Smooth muscle cell (in vitro differentiated cells): ENCODE results near the gene ACSF3. TPM values are rescaled to one million over a fixed set of nuclear protein-coding genes. Genes with fewer than 3 reads are reported as not detected.
A peak's percentile ranks its signal among the peaks of the same experiment; 100 is the strongest.
"Not testable (repeated sequence)": the region's sequence is repeated elsewhere in the genome, so short reads cannot be mapped to it uniquely, and the experiment has no call there.

ENCODE experiments used
- DNase-seq: peaks from one replicate; lab custom pipeline; 2025; ENCODE audit not compliant: unreplicated experiment; lab: John Stamatoyannopoulos, UW
- H2AFZ ChIP-seq: fragments of 200-600 bp; sonication (generic); 2 replicates; pipeline ENCODE4 v1.6.0; 2016; ENCODE audit warnings: antibody characterized with exemption, low read depth, mild to moderate bottlenecking
- H3F3A ChIP-seq: fragments of 200-600 bp; sonication (generic); 2 replicates; pipeline ENCODE4 v1.6.0; 2017; ENCODE audit warnings: antibody characterized with exemption, low read depth
- H3K27ac ChIP-seq: fragments of 200-600 bp; sonication (generic); 2 replicates; pipeline ENCODE4 v1.5.1; 2016; ENCODE audit warnings: low read depth, mild to moderate bottlenecking
- H3K27me3 ChIP-seq: fragments of 200-600 bp; sonication (generic); 2 replicates; pipeline ENCODE4 v1.6.1; 2016; ENCODE audit warnings: low read depth, mild to moderate bottlenecking
- H3K36me3 ChIP-seq: fragments of 200-600 bp; sonication (generic); 2 replicates; pipeline ENCODE4 v1.5.1; 2016; ENCODE audit warnings: low read depth
- H3K4me1 ChIP-seq: fragments of 200-600 bp; sonication (generic); 2 replicates; pipeline ENCODE4 v1.5.1; 2016; ENCODE audit warnings: low read depth
- H3K4me2 ChIP-seq: fragments of 200-600 bp; sonication (generic); 2 replicates; pipeline ENCODE4 v1.6.0; 2016; ENCODE audit warnings: mild to moderate bottlenecking
- H3K4me3 ChIP-seq: fragments of 200-600 bp; sonication (generic); 2 replicates; pipeline ENCODE4 v1.5.1; 2016; ENCODE audit warnings: mild to moderate bottlenecking
- H3K79me2 ChIP-seq: fragments of 200-600 bp; sonication (generic); 2 replicates; pipeline ENCODE4 v1.6.0; 2016; ENCODE audit warnings: low read depth, mild to moderate bottlenecking
- H3K9ac ChIP-seq: fragments of 200-600 bp; sonication (generic); 2 replicates; pipeline ENCODE4 v1.6.0; 2016; ENCODE audit warnings: low read depth
- H3K9me3 ChIP-seq: fragments of 200-600 bp; sonication (generic); replicated peaks from 2 replicates; pipeline ENCODE4 v1.5.1; 2016; ENCODE audit warnings: low read depth
- H4K20me1 ChIP-seq: fragments of 200-600 bp; sonication (generic); 2 replicates; pipeline ENCODE4 v1.6.0; 2016; ENCODE audit warnings: low read depth
- CTCF ChIP-seq: fragments of 200-600 bp; sonication (generic); IDR thresholded peaks from 2 replicates; pipeline ENCODE4 v1.5.1; 2017; ENCODE audit warnings: borderline replicate concordance, mild to moderate bottlenecking, antibody characterized with exemption; ENCODE audit not compliant: insufficient read depth, poor library complexity, severe bottlenecking
- WGBS: methylation state at CpG from one replicate; pipeline ENCODE4 v1.1.7; 2016; ENCODE audit warnings: low lambda C conversion rate; 5-methylcytosine and 5-hydroxymethylcytosine counted together
- polyA plus RNA-seq: library from polyadenylated mRNA; unstranded; fragments of >200 nt; fragmentation: Nextera tagmentation; extraction: Ambion mirVana; gene quantifications from 2 replicates; pipeline ENCODE4 v1.2.1, GENCODE V29; 2016
- total RNA-seq: library from RNA; depleted of rRNA; stranded (reverse); fragments of >200 nt; gene quantifications from 2 replicates; pipeline ENCODE4 v1.2.3, GENCODE V29; 2014

Gene ACSF3
- total and polyA plus RNA-seq, 2 experiments from 2014 or later: 13.6 to 15.1 TPM

- no peaks in the 10 kb centered on the region for H3K36me3 ChIP-seq
- H3F3A ChIP-seq: no peaks in the 10 kb centered on the region
- no peak overlapping the region for H2AFZ ChIP-seq
- H3K4me1 ChIP-seq: no peaks in the 10 kb centered on the region
- no peak for DNase-seq
- H3K79me2 ChIP-seq: no peaks in the 10 kb centered on the region
- H3K4me3 ChIP-seq: no peak overlapping the region
- H3K27ac ChIP-seq: no peak overlapping the region
- H3K27me3 ChIP-seq: peaks cover 5% of the 10 kb centered on the region
- WGBS: 92% methylated on average over 17 of the region's 20 CpGs
- no peak overlapping the region for H3K9ac ChIP-seq
- no peaks in the 10 kb centered on the region for H4K20me1 ChIP-seq
- no peak overlapping the region for H3K4me2 ChIP-seq
- no peaks in the 10 kb centered on the region for H3K9me3 ChIP-seq
- no peak for TF ChIP-seq CTCF
These were observed 71.4 kb downstream of the ACSF3 start for GRCh38 chr16:89164847-89165680.

GRCh38 chr16:89165681-89165979 lies 72.0 kb downstream of the ACSF3 start:
- not testable (repeated sequence) for H3K79me2 ChIP-seq, H3K27ac ChIP-seq, H4K20me1 ChIP-seq, H3K4me3 ChIP-seq, H3F3A ChIP-seq, DNase-seq, H2AFZ ChIP-seq, H3K9ac ChIP-seq, H3K9me3 ChIP-seq, H3K36me3 ChIP-seq, H3K4me2 ChIP-seq, H3K4me1 ChIP-seq
- peaks cover 11% of the 10 kb centered on the region for H3K27me3 ChIP-seq
- WGBS: 55% methylated on average over 10 of the region's 10 CpGs

DNA sequence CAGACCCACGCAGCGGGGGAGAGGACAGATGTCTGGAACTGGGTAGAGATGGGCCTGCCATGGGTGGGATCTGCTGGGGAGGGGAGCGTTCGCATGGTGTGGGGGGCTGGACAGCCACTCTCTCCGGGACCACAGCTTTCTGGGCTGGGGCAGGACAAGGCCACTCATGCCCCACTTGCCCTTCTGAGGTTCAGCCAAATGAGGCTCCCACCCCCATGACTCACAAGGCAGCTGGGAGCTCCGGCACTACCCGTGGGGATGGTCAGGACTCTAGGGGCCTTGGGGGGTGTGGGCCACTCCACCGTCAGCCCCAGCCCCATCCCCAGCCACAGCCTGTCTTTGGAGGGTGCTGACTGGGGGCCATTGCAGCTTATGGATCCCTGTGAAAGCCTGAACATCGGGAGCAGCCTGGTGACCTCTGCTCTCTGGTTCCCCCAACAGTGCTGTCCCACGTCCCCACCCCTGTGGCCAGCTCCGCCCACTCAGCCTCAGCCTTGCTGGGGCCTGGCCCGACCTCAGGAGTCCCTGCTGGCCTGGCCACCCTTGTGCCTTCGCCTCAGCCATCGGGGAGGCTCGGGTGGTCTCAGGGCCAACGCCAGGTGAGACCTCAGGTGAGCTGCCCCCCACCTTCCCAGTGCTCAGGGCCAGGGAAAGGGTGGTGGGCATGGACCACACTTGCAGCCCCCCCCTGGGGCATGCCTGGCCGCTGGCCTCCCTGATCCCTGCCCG lies 73.2 kb downstream of the ACSF3 start:
- Histone ChIP-seq H3K9ac (no peak overlapping the region), H3F3A (no peaks in the 10 kb centered on the region)
- WGBS: 74% methylated on average over 18 of the region's 18 CpGs

More for the DNA sequence above, 73.2 kb downstream of the ACSF3 start:
- DNase-seq: no peak
- Histone ChIP-seq H3K4me2 (peak overlapping the region; percentile 79), H3K27ac (no peak overlapping the region), H3K4me3 (no peak overlapping the region), H4K20me1 (no peaks in the 10 kb centered on the region), H3K4me1 (no peaks in the 10 kb centered on the region), H3K79me2 (no peaks in the 10 kb centered on the region), H2AFZ (no peak overlapping the region), H3K27me3 (peaks cover 18% of the 10 kb centered on the region), H3K9me3 (no peaks in the 10 kb centered on the region), H3K36me3 (no peaks in the 10 kb centered on the region)
- no peak for TF ChIP-seq CTCF
